GM19238 (cell line): Measurements from ENCODE around the gene LRCH4.

Experiments used
- DNase-seq: peaks from one replicate; pipeline ENCODE4 v3.0.0; 2011; ENCODE audit warnings: low spot score; ENCODE audit not compliant: insufficient read length

Gene LRCH4

DNA sequence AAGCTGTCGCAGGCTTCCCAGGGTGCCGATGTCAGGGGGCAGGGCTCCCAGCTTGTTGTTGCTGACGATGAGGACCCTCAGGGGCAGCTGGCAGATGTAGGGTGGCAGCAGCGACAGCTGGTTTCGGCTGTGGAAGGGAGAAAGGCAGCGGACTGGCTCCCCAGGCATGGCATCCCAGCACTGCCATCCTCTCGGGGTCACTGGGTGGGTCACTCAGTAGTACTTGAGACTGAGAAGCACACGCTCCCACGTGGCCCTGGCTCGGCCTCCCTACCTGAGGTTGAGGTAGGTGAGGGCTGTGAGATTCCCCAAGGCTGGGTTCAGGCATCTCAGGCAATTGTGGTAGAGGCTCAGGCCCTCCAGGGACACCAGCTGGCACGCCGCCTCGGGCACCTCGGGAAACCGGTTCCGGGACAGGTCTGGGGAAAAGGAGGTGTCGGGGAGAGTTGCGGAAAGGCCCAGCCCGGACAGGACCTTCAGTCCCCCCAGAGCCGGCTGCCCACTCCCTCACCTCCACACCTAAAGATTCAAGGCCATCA is 3.8 kb downstream of the LRCH4 start:
- DNase-seq: no peak

DNA sequence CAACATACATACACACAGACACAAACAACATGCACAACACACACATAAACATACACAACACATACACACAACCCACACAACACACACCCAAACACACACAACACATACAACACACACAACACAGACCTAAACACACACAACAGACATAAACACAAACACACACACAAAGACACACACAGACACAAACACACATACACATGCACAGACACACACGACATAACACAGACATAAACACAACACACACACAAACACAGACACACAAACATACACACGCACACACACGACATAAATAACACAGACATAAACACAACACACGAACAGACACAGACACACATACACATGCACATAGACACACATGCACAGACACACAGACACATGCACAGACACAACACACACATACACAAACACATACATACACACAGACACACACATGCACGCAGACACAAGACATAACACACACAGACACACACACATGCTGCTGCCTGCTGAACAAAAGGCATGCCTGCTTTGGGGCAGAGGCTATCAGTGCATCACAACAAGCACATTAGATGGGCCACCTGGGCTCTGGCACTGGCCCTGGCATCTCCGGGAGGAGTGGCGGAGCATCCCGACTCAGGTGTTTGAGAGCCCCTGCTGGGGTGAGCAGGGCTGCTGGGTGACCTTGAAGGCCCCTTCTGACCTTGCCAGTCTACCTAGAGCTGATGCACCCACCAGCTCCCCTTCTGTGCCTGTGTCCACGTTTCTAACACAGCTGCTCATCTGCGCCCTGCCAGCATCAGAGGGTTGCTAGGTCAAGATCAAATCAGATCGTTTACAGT is 5.3 kb downstream of the LRCH4 start:
- no peak for DNase-seq

DNA sequence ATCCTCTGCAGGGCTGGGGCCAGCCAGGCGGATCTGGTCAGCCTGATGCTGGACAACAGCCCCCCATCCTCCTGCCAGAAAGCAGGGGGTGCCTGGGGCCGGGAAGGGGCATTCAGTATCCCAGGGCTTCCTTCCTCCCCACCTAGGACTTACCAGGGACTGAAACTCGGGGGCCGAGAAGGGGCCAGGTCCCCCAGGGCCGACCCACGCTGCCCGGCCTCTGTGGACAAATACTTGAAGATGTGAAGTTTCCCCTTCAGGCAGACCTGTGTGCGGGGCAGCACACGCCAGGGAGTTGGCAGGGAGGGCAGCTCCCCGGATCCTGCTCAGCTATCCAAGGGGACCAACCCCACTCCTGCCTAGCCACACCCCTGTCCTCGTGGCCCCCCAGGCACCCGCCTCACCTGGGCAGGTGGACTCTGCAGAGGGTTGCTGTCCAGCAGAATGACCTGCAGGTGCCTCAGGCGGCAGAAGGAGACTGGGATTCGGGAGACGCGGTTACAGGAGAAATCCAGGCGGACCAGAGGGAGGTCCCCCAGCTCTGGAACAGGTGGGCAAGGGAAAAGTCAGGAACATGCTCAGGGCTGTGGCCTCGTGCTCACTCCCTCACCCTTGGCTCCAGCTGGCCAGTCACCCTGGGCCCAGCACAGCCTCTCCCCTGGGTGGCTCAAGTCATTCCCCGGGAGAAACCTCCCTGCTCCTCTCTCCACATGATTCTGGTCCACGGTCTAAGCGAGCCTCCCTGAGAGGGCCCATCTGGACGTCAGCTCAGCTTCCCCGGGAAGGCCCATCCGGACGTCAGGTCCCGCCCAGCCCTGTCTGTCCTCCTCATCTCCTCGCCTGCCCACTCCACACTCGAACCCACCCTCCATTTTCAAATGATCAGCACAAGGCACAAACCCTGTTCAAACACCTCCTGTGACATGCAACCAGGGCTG is 7.4 kb downstream of the LRCH4 start:
- no peak for DNase-seq

DNA sequence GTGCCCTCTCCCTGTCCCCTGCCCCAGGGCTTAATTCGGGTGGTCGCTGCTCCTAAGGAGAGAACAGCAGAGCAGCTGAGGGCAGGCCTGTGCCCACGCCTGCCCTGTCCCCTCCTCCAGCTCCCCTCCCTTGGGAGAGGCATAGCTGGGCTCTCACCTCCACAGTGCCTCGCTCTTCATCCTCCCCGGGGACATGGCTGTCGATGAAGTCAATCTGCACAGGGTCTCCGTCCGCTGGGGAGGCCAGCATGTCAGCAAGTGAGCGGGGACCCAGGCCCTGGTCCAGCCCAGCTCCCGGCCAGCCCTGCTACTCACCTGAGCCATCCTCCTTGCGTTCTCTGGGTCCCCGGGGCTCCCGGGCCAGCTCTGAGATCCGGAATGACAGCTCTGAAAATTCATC is 8.4 kb downstream of the LRCH4 start:
- DNase-seq: no peak

DNA sequence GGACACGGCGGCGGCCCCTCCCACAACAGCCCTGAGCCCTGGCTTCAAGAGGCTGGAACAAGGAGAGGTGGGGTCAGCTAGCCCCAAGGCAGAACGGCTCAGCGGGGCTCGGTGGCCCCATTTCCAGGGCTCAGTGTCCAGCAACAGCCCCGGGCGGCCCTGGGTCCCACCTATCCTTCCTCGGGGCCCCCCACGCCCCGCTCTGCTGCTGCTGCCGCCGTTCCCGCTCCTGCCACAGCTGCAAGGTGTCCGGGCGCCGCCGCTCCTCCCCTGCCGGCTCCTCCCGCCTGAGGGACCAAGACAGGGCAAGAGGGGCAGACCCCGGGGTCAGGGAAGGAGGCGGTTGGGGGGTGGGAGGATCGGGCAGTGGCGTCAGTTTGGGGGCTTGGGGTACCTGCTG is 8.8 kb downstream of the LRCH4 start:
- DNase-seq: no peak

DNA sequence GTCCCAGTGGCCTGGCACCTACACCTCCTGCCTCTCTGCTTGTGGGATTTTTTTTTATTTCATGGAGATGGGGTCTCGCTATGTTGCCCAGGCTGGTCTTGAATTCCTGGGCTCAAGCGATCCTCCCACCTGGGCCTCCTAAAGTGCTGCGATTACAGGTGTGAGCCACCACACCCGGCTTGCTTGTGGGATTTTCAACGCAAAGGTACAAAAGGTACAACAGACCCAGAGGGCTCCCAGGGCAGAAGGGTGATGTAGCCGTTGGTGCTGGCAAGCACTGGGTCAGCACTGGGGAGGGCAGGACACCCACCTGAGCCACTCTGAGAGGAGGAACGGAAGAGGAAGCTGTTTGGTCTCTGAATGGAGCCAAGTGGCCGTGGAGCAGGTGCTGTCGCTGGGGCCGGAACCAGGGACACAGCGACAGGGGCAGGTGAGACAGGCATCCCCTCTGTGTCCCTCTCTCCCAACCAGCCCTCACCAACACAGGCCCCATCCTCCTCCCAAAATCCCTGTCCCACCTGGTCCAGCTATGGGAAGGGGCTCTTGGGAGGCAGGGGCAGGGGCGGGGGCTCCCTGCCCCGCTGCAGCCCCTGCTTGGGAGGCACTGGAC is 9.4 kb downstream of the LRCH4 start:
- no peak for DNase-seq

DNA sequence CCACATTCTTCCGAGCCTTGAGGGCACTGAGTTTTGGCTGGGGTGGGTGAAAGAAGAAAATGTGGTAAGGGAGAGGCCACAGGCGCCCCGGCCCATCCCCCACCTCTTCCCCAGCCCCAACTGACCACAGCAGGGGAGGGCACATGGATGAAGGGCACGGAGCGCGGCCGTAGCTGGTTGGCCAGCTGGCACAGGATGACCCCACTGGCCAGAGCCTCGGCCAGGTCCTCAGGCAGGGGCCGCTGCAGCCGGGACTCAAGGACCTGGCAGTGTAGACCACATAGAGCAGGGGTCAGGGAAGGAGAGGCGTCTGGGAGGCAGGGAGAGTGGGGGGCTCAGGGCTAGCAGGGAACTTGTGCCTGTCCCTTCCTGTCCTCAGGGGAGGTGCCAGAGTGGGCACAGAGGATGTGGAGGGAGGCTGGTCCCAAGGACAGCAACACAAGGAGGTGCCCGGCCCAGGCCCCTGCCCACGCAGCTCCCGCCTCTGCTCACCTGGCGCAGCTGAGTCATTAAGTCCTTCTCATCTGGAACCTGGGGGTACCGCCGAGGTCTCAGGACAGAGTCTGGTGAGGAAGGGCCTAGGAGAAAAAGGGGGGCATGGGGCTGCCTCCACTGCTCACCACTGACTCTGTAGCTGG is 10.1 kb downstream of the LRCH4 start:
- DNase-seq: no peak

DNA sequence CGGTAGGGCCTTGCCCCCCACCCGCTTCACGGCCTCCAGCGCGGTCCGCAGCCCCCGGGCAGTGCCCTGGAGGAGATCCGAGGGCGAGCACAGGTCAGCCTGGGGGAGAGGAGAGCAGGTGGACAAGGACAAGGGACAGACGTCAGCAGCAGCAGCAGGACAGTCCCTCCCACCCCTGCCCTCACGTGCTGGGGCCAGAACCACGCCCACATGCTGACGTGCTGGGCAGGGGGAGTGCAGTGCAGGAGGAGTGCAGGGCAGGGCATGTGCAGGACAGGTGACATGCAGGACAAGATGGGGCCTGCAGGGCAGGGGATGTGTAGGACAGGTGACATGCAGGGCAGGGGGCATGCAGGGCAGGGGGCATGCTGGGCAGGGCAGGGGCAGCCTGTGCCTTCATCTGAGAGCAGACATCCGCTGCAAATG is 10.7 kb downstream of the LRCH4 start:
- DNase-seq: no peak

DNA sequence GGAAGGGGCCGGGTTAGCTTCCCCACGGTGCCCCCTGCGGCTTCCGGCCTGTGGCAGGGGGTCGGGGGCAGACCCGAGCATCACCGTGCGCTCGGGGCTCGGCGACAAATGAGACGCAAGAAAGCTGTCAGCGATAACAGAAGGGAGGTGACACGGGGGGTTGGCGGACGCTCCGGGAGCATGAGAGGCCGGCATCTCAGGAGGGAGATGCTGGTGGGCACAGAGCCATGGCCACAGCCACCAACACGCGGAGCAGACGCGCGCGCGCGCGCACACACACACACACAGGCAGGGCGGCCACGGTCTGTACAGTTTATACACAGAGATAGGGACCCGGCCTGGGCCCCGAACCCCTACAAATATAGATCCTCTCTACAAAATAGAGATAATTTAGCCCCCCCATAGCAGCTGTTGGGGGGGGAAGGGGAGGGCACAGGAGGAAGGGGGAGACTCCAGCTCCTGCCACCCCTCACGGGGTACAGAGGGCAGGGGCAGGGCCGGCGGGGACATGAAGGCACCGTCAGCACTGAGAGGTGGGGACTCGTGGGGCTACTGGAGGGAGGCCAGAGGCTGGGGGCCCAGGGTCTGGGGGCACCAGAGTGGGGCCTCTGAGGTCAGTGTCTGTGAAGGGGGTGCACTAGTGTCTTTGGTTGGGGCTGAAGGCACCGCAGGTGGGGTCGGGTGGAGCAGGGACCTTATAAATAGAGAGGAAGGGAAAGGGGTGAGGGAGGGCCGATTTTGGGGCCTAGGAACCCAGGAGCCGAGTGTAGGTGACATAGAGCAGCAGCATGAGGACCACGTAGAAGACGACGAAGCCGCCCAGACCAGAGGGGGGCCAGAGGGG is 11.3 kb downstream of the LRCH4 start:
- no peak for DNase-seq

DNA sequence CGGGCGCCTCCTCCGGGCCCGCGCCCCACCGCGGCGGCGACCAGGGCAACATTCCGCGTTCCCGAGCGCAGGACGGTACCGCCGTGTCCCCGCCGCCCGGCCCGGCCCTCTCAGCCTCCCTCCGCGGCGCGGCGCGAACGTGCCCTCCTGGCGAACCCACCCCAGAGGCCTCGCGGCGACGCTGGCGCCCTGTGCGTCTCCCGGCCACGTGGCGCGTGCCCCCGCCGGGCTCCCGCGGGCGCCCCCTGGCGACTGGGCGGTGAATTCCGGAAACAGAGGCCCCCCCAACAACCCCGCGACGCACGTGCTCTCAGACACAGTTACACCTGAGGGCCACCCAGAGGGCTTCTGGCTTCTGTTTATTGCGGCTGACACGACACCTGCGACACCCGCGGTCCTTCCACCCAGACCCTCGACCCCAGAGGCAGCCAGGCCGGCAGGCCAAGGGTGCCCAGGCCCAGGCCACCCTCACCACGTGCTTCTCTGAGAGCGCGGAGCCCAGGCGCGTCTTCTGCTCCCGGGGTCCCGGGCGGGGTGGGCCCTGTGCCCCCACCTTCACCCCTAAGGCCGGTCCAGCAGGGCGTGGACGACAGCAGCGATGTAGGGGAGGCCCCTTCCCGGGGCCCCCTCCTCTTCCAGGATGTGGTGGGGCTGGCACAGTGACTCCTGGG is 12.1 kb downstream of the LRCH4 start, which contains the start of gene SAP25:
Gene SAP25 (minus strand): TSS at position 210 of the 671 bp plus-strand sequence. CDS start 158 bp downstream, at position 52.
- no peak for DNase-seq

DNA sequence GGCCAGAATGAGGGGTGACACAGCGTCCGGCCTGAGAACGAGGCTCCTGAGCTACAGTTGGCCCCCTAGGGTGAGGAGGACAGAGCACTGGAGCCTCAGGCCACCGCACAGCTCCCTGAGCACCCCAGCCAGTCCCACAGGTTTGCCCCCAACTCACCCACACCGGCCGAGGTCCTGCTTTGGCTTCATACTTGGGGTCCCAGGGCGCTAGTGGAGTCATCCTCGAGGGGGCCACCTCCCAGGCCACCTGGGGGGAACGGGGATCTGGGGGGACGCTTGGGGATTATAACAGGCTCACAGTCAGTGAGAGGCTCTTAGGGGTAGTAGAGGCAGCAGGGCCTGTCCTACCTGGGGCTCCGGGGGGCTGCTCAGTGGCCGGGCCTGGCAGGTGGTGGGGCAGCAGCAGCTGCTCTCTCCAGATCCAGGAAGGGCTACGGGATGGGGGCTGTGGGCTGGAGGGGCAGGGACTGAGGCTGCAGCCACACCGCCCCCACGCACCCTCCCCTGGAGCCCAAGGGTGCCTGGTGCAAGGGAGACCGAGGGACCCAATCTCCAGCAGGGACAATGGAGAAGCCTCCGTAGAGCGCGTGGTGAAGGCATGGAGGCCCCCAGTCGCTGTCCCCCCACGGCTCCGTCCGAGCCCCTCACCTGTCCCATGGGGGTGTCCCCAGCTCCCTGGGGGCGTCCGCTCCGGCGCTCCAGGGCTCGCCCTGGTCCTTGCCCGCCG is 12.8 kb downstream of the LRCH4 start:
- DNase-seq: no peak

DNA sequence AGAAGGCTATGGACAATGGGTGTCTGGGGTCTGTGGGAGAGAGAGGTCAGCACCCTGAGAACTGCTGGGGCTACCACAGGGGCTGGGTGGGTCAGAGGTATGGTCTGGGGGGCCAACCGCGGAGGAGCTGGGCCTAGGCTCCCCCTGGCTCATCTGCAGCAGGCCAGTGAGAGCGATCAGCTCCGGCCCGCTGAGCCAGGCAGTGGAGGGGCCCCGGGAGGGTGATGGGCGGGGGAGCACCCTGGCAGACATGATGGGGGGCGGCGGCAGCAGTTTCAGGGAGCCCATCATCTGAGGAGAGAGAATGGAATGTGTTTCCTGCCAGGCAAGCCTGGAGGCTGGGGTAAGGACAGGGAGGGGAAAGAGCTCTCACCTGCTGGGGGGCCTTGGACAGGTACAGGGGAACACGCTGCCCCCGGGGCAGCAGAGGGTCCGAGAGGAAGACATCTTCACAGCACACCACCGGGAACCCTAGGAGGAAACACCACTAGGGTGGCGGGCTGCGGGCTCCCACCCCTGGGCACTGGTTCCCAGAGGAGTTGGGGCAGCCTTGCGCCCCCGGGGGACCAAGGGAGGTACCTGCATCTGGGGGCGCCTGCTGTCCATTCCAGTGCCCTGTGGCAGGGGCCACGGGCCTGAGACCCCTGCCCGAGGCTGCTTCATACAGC is 13.5 kb downstream of the LRCH4 start:
- no peak for DNase-seq

DNA sequence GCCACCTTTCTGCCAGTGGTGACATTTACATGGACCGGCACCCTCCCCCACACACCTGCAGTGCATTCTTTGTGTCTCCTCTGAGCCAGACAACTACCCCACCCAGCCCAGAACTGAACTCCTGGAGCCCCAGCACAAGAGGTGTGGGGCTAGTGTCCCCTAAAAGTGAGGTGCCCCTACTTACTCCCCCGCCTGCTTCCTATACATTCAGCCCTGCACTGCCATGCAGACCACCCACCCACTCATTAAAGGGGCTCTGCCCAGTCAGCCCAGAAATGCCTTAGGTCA is 14.2 kb downstream of the LRCH4 start:
- DNase-seq: no peak

DNA sequence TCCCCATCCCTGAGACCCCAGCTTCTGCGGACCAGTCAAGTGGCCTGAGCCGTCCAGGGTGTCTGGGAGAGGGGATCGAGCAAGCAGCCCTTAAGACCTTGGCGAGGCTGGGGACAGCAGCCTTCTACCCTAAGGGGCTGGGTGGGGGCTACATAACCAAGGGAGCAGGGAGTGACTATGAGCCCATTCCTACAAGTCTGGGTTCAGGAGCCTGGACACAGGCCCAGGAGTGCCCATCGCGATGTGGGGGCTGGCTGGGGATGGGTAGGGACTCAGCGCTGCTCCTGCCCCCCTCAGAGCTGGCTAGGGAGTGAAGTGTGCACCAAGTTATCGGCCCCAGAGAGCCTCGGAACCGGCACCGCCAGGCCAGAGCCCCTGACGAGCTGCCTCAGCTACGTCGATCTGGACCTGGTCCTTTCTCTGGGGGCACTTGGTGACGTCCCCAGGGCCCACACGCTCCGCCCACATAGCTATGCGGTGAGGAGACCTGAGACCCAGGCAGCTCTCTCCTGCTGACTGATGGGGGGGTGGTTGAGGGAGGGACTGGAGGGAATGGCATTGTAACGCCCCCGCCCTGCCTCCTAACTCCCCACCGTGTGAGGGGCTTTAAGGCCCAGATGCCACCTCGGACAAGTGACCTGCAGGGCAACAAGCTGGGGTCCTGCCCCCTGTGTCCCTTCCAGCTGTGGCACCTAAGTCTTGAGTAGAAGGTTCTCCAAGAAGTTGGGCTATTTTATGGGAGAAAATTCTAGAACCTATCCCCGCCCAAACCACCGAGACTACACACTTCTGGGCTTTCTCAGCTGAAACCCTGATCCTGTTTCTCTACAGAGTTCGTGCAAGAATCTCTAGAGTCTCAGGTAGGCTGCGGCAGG is 14.7 kb downstream of the LRCH4 start:
- no peak for DNase-seq

DNA sequence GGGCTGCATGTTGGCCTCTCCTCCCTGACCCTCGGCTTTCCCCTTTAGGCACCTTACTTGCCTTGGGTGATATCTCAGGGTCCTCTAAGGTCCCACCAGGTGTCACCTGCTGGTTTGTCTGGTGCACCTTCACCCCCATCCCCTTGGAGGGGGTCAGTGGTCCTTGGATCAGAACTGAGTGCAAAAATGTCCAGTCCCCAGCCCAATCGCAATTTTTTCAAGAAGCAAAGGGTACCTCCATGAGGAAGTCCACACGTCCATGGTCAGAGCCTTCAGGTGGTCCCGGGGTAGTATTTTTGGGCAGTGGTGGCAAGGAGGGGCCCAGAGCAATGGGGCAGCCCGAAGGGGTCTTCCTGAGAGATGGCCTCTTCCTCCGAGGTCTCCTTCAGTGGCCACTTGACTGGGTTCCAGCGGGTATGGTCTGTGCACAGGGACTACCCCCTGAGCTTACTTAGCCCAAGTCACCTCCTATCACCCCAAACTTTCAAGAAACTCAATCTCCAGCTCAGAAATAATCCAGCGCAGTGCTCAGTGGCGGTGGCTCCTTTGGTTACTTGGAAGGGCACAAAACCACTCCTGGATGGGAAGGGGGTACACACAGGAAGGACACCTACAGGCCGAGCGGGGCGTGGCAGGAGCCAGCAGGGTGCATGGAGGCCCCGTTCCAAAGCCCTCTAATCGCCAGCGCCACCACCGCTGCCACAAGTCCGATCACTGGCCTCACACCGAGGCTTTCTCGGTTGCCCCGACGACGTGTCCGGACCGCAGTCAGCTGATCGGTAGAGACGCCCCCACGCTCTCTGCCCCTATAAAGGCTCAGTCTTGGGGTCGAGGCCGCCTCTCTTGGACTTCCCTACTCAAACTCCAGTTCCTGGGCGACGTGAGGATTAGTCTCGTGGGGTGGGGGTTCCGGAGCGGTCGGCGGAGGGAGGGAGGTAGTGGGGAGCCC is 16.8 kb downstream of the LRCH4 start:
- no peak for DNase-seq

DNA sequence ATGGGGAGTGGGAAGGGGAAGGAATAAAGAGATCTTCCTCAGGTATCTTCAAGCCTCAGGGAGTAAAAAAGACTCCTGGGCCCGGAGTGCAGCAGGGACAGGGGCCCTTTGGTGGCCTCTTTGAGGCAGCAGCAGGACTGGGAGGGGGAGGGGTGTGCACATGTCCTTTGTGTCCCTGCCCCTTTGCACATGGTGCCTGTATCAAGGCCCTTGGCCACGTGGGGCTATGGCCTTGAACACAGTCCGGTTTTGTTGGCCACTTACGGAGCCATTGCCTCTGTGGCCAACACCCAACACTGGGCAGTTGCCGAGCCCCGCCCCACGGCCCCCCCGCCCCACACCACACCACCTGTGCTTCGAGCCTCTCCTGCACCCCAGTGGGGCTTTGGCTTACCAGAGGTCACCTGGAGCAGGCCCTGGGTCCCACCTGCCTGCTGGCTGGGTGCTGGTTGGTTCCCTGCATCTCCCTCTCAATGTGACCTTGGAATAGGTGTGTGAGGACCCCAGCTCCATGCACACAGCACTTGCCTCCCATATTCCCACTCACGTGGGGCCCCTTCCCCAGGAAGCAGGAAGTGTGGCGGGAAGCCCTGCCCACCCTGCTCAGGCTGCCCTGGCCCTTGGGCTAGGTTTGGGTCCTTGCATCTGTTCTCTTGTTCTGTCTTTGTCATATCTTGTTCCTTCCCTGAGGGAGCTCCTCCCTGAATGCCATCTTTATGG is 17.6 kb downstream of the LRCH4 start:
- DNase-seq: no peak
